Stimulated activated effector memory CD8-positive, alpha-beta T cell treated with anti-CD3 and anti-CD28 coated beads, Interleukin-12 subunit alpha, Interleukin-12 subunit beta, amount 100 ng/mL, for 72 hours (primary cell): ENCODE measurements around the gene TRAM2.

Experiments
- ATAC-seq: fragments of 150-1000 bp; cut with Tn5 transposase; 2 replicates; pipeline ENCODE4 v1.10.0; 2021
- DNase-seq, 2 donors: peaks; one replicate each; pipeline ENCODE4 v3.0.0; 2021 to 2022; ENCODE audit warnings: low spot score in 2 of 2
- H3K27ac Mint-ChIP-seq: one replicate; pipeline ENCODE4 v1.8.0; 2022; ENCODE audit warnings: mild to moderate bottlenecking, mixed read lengths
- H3K36me3 Mint-ChIP-seq: one replicate; pipeline ENCODE4 v1.8.0; 2022; ENCODE audit warnings: mild to moderate bottlenecking, mixed read lengths
- H3K4me1 Mint-ChIP-seq: one replicate; pipeline ENCODE4 v1.8.0; 2022; ENCODE audit warnings: mixed read lengths
- H3K4me3 Mint-ChIP-seq: one replicate; pipeline ENCODE4 v1.8.0; 2022; ENCODE audit warnings: mild to moderate bottlenecking, mixed read lengths
- H3K9me3 Mint-ChIP-seq: one replicate; pipeline ENCODE4 v1.8.0; 2022; ENCODE audit warnings: mixed read lengths

TRAM2 gene

GRCh38 chr6:52519618-52520017 lies 57.2 kb downstream of the TRAM2 start:
- ATAC-seq: no peak
- peaks cover 11% of the 10 kb centered on the region for H3K36me3 Mint-ChIP-seq
- H3K27ac Mint-ChIP-seq: no peak overlapping the region
- peaks cover 22% of the 10 kb centered on the region for H3K4me1 Mint-ChIP-seq
- no peak overlapping the region for H3K4me3 Mint-ChIP-seq
- DNase-seq: no peak
- H3K9me3 Mint-ChIP-seq: no peaks in the 10 kb centered on the region

GRCh38 chr6:52518279-52518945 lies 58.4 kb downstream of the TRAM2 start:
- Mint-ChIP-seq H3K9me3 (no peaks in the 10 kb centered on the region), H3K27ac (peak overlapping the region; percentile 73), H3K4me1 (peaks cover 22% of the 10 kb centered on the region), H3K36me3 (peaks cover 15% of the 10 kb centered on the region), H3K4me3 (no peak overlapping the region)
- ATAC-seq: no peak
- no peak for DNase-seq

- peak overlapping the region; percentile 73 for H3K27ac Mint-ChIP-seq
- H3K9me3 Mint-ChIP-seq: no peaks in the 10 kb centered on the region
- H3K4me1 Mint-ChIP-seq: peaks cover 19% of the 10 kb centered on the region
- ATAC-seq (peak; percentile 95), DNase-seq (peak in 1 of 2 donors; percentile 57)
- peaks cover 18% of the 10 kb centered on the region for H3K36me3 Mint-ChIP-seq
- H3K4me3 Mint-ChIP-seq: no peak overlapping the region
Measured at GRCh38 chr6:52517502-52518278, 59.2 kb downstream of the TRAM2 start.

GRCh38 chr6:52516943-52517342 lies 59.9 kb downstream of the TRAM2 start:
- no peak for DNase-seq
- no peak overlapping the region for H3K4me3 Mint-ChIP-seq
- no peak for ATAC-seq
- H3K36me3 Mint-ChIP-seq: peaks cover 18% of the 10 kb centered on the region
- H3K27ac Mint-ChIP-seq: no peak overlapping the region
- H3K9me3 Mint-ChIP-seq: no peaks in the 10 kb centered on the region
- H3K4me1 Mint-ChIP-seq: peaks cover 16% of the 10 kb centered on the region

- peaks cover 18% of the 10 kb centered on the region for H3K36me3 Mint-ChIP-seq
- DNase-seq: no peak
- no peak for ATAC-seq
- H3K27ac Mint-ChIP-seq: no peak overlapping the region
- no peaks in the 10 kb centered on the region for H3K9me3 Mint-ChIP-seq
- H3K4me3 Mint-ChIP-seq: no peak overlapping the region
- H3K4me1 Mint-ChIP-seq: peaks cover 16% of the 10 kb centered on the region
Measured at GRCh38 chr6:52516269-52516668, 60.6 kb downstream of the TRAM2 start.

- H3K4me3 Mint-ChIP-seq: no peak overlapping the region
- H3K27ac Mint-ChIP-seq: no peak overlapping the region
- H3K9me3 Mint-ChIP-seq: no peaks in the 10 kb centered on the region
- peaks cover 18% of the 10 kb centered on the region for H3K36me3 Mint-ChIP-seq
- H3K4me1 Mint-ChIP-seq: peaks cover 16% of the 10 kb centered on the region
- ATAC-seq: no peak
- no peak for DNase-seq
Measured at GRCh38 chr6:52515219-52515960, 61.5 kb downstream of the TRAM2 start.

GRCh38 chr6:52514514-52514913 lies 62.3 kb downstream of the TRAM2 start:
- no peak for ATAC-seq
- H3K4me1 Mint-ChIP-seq: peaks cover 12% of the 10 kb centered on the region
- H3K27ac Mint-ChIP-seq: no peak overlapping the region
- no peak for DNase-seq
- no peaks in the 10 kb centered on the region for H3K9me3 Mint-ChIP-seq
- peaks cover 18% of the 10 kb centered on the region for H3K36me3 Mint-ChIP-seq
- no peak overlapping the region for H3K4me3 Mint-ChIP-seq

GRCh38 chr6:52513896-52514295 lies 63.0 kb downstream of the TRAM2 start:
- no peak overlapping the region for H3K27ac Mint-ChIP-seq
- ATAC-seq (no peak), DNase-seq (no peak)
- H3K9me3 Mint-ChIP-seq: no peaks in the 10 kb centered on the region
- no peak overlapping the region for H3K4me3 Mint-ChIP-seq
- H3K4me1 Mint-ChIP-seq: peaks cover 12% of the 10 kb centered on the region
- H3K36me3 Mint-ChIP-seq: peaks cover 19% of the 10 kb centered on the region

GRCh38 chr6:52513464-52513863 lies 63.4 kb downstream of the TRAM2 start:
- peak overlapping the region; percentile 61 for H3K27ac Mint-ChIP-seq
- H3K4me3 Mint-ChIP-seq: no peak overlapping the region
- no peaks in the 10 kb centered on the region for H3K9me3 Mint-ChIP-seq
- no peak for DNase-seq
- ATAC-seq: no peak
- H3K4me1 Mint-ChIP-seq: peaks cover 11% of the 10 kb centered on the region
- H3K36me3 Mint-ChIP-seq: peaks cover 21% of the 10 kb centered on the region

GRCh38 chr6:52512199-52512598 lies 64.7 kb downstream of the TRAM2 start:
- Mint-ChIP-seq H3K4me3 (no peak overlapping the region), H3K36me3 (peaks cover 21% of the 10 kb centered on the region), H3K9me3 (no peaks in the 10 kb centered on the region), H3K27ac (no peak overlapping the region), H3K4me1 (no peaks in the 10 kb centered on the region)
- DNase-seq: no peak
- no peak for ATAC-seq

GRCh38 chr6:52511572-52512151 lies 65.2 kb downstream of the TRAM2 start:
- no peak overlapping the region for H3K4me3 Mint-ChIP-seq
- DNase-seq: no peak
- no peaks in the 10 kb centered on the region for H3K4me1 Mint-ChIP-seq
- no peak overlapping the region for H3K27ac Mint-ChIP-seq
- no peak for ATAC-seq
- peaks cover 21% of the 10 kb centered on the region for H3K36me3 Mint-ChIP-seq
- H3K9me3 Mint-ChIP-seq: no peaks in the 10 kb centered on the region

GRCh38 chr6:52511163-52511562 lies 65.7 kb downstream of the TRAM2 start:
- H3K4me1 Mint-ChIP-seq: no peaks in the 10 kb centered on the region
- H3K36me3 Mint-ChIP-seq: peaks cover 21% of the 10 kb centered on the region
- no peak overlapping the region for H3K27ac Mint-ChIP-seq
- ATAC-seq (no peak), DNase-seq (no peak)
- H3K9me3 Mint-ChIP-seq: no peaks in the 10 kb centered on the region
- H3K4me3 Mint-ChIP-seq: no peak overlapping the region

GRCh38 chr6:52510213-52510562 lies 66.7 kb downstream of the TRAM2 start:
- ATAC-seq (no peak), DNase-seq (no peak)
- Mint-ChIP-seq H3K4me1 (no peaks in the 10 kb centered on the region), H3K36me3 (peaks cover 21% of the 10 kb centered on the region), H3K4me3 (no peak overlapping the region), H3K9me3 (no peaks in the 10 kb centered on the region), H3K27ac (peak overlapping the region; percentile 56)

GRCh38 chr6:52509281-52510212 lies 67.3 kb downstream of the TRAM2 start:
- Mint-ChIP-seq H3K27ac (peak overlapping the region; percentile 56), H3K4me3 (no peak overlapping the region), H3K4me1 (no peaks in the 10 kb centered on the region), H3K36me3 (peaks cover 15% of the 10 kb centered on the region), H3K9me3 (no peaks in the 10 kb centered on the region)
- DNase-seq (no peak), ATAC-seq (no peak)
